HCT116 (cell line): ENCODE data around the gene ITPR1. TPM values are rescaled to one million over a fixed set of nuclear protein-coding genes. Genes with fewer than 3 reads are reported as not detected.

Experiments
- ATAC-seq: fragments of 200-7000 bp; cut with Tn5 transposase; 2 replicates; pipeline ENCODE4 v1.9.1; 2020; ENCODE audit warnings: mild to moderate bottlenecking, moderate library complexity
- BruUV-seq: library from RNA; stranded (reverse); fragments of 400-500 nt; replicated peaks from 2 replicates; lab custom pipeline; 2021; lab: Mats Ljungman, UMichigan
- CTCF ChIA-PET: fragments of 300-600 bp; sonication (Branson Sonifier 250); formaldehyde crosslinking; loops from one replicate; lab custom pipeline; 2021; ENCODE audit warnings: antibody characterized with exemption; lab: Charles Lee
- POLR2A ChIA-PET: fragments of 300-600, 350-600 bp; sonication (Branson Sonifier 250); formaldehyde crosslinking; loops from one replicate; lab custom pipeline; 2021; ENCODE audit warnings: antibody characterized with exemption; lab: Charles Lee
- RAD21 ChIA-PET, 2 experiments: fragments of 300-600 bp; sonication (Branson Sonifier 250); formaldehyde crosslinking; loops; one replicate each; lab custom pipeline; 2023; ENCODE audit warnings: low total read pairs in 2 of 2; ENCODE audit not compliant: uncharacterized antibody in 2 of 2, unreplicated experiment in 2 of 2, low non-redundant PET in 1 of 2; lab: Charles Lee
- DNase-seq: peaks from one replicate; pipeline ENCODE4 v3.0.0-alpha.2; 2010; ENCODE audit warnings: low read depth, low spot score
- H2AFZ ChIP-seq: fragments of 200-600 bp; shearing (Covaris generic), sonication (generic); 2 replicates; pipeline ENCODE4 v1.6.1; 2017; ENCODE audit warnings: low read depth, mixed run types, mixed read lengths, antibody characterized with exemption, low read length; ENCODE audit not compliant: poor library complexity, severe bottlenecking
- H3K27ac ChIP-seq: 2 replicates; pipeline ENCODE4 v1.5.1; 2012; ENCODE audit warnings: low read depth, low read length
- H3K27me3 ChIP-seq: fragments of 200-600 bp; sonication (generic); 2 replicates; pipeline ENCODE4 v1.6.1; 2016; ENCODE audit warnings: mixed run types, low read length, mixed read lengths; ENCODE audit not compliant: insufficient read depth
- H3K36me3 ChIP-seq, 2 experiments: fragments of 200-500 bp in 1 of 2; fragments of 200-600 bp in 1 of 2; sonication (Bioruptor generic) in 1 of 2; sonication (generic) in 1 of 2; 2 replicates each; pipeline versions ENCODE4 v1.5.1 to v1.6.1; 2014 to 2016; ENCODE audit warnings: low read length in 2 of 2, inconsistent platforms in 1 of 2, mixed read lengths in 1 of 2, mixed run types in 1 of 2; ENCODE audit not compliant: insufficient read depth in 2 of 2, control insufficient read depth in 1 of 2
- H3K4me1 ChIP-seq, 2 experiments: fragments of 200-600 bp in 1 of 2; sonication (generic) in 1 of 2; 2 replicates each; pipeline versions ENCODE4 v1.5.1 to v1.6.1; 2012 to 2017; ENCODE audit warnings: low read length in 2 of 2, inconsistent platforms in 1 of 2, mild to moderate bottlenecking in 1 of 2, mixed read lengths in 1 of 2, mixed run types in 1 of 2, moderate library complexity in 1 of 2; ENCODE audit not compliant: insufficient read depth in 2 of 2, control insufficient read depth in 1 of 2
- H3K4me2 ChIP-seq: fragments of 200-600 bp; sonication (generic); 2 replicates; pipeline ENCODE4 v1.6.1; 2017; ENCODE audit warnings: mixed run types, low read length, mixed read lengths
- H3K4me3 ChIP-seq, 2 experiments: fragments of 200-600 bp in 1 of 2; sonication (generic) in 1 of 2; replicated peaks in 1 of 2; 2 replicates each; pipeline ENCODE4 v1.5.1; 2011 to 2016; ENCODE audit warnings: low read length in 2 of 2, control low read depth in 1 of 2, low read depth in 1 of 2, mild to moderate bottlenecking in 1 of 2, mixed read lengths in 1 of 2, mixed run types in 1 of 2
- H3K79me2 ChIP-seq: fragments of 200-600 bp; sonication (generic); 2 replicates; pipeline ENCODE4 v1.6.1; 2017; ENCODE audit warnings: mild to moderate bottlenecking, mixed run types, low read length, moderate library complexity, mixed read lengths; ENCODE audit not compliant: insufficient read depth
- H3K9ac ChIP-seq: fragments of 200-600 bp; sonication (generic); 2 replicates; pipeline ENCODE4 v1.6.1; 2016; ENCODE audit warnings: low read length, mixed read lengths
- H3K9me2 ChIP-seq: fragments of 200-600 bp; sonication (generic), shearing (Covaris generic); 2 replicates; pipeline ENCODE4 v1.6.1; 2017; ENCODE audit warnings: mixed run types, mild to moderate bottlenecking, moderate library complexity; ENCODE audit not compliant: insufficient read depth
- H3K9me3 ChIP-seq, 2 experiments: fragments of 200-500 bp in 1 of 2; fragments of 200-600 bp in 1 of 2; sonication (Bioruptor generic) in 1 of 2; sonication (generic) in 1 of 2; 2 replicates each; pipeline ENCODE4 v1.6.1; 2014 to 2017; ENCODE audit warnings: low read length in 2 of 2, mixed read lengths in 2 of 2, inconsistent platforms in 1 of 2, low read depth in 1 of 2, mild to moderate bottlenecking in 1 of 2, mixed run types in 1 of 2, moderate library complexity in 1 of 2; ENCODE audit not compliant: control insufficient read depth in 1 of 2, insufficient read depth in 1 of 2
- H4K20me1 ChIP-seq: fragments of 200-600 bp; sonication (generic), shearing (Covaris generic); 2 replicates; pipeline ENCODE4 v1.6.1; 2017; ENCODE audit warnings: mixed run types, mild to moderate bottlenecking, moderate library complexity; ENCODE audit not compliant: insufficient read depth
- ATF3 ChIP-seq: IDR thresholded peaks from 2 replicates; pipeline ENCODE4 v1.6.1; 2012
- CEBPB ChIP-seq: IDR thresholded peaks from 2 replicates; pipeline ENCODE4 v1.6.1; 2012; ENCODE audit warnings: low read depth
- CTCF ChIP-seq, 3 experiments: fragments of 200-600 bp in 1 of 3; sonication (generic) in 1 of 3; IDR thresholded peaks in 2 of 3; conservative IDR thresholded peaks in 1 of 3; 2 replicates each; pipeline ENCODE4 v1.5.1; 2012 to 2017; ENCODE audit warnings: low read depth in 2 of 3, low read length in 2 of 3, antibody characterized with exemption in 1 of 3, borderline replicate concordance in 1 of 3, control low read depth in 1 of 3, mild to moderate bottlenecking in 1 of 3, mixed read lengths in 1 of 3, mixed run types in 1 of 3, moderate library complexity in 1 of 3; ENCODE audit not compliant: insufficient read depth in 1 of 3
- EGR1 ChIP-seq: IDR thresholded peaks from 2 replicates; pipeline ENCODE4 v1.6.1; 2012; ENCODE audit warnings: low read depth
- EZH2phosphoT487 ChIP-seq: fragments of 200-600 bp; IDR thresholded peaks from 2 replicates; pipeline ENCODE4 v1.6.1; 2018; ENCODE audit warnings: antibody characterized with exemption, borderline replicate concordance
- FOSL1 ChIP-seq: IDR thresholded peaks from 2 replicates; pipeline ENCODE4 v1.6.1; 2012; ENCODE audit warnings: low read depth
- JUND ChIP-seq: IDR thresholded peaks from 2 replicates; pipeline ENCODE4 v1.6.1; 2012
- MAX ChIP-seq: IDR thresholded peaks from 2 replicates; pipeline ENCODE4 v1.6.1; 2012
- POLR2A ChIP-seq: IDR thresholded peaks from 2 replicates; pipeline ENCODE4 v1.7.0; 2011; ENCODE audit warnings: borderline replicate concordance; ENCODE audit not compliant: insufficient read depth, insufficient read length; ENCODE audit errors: extremely low read depth
- POLR2AphosphoS5 ChIP-seq: IDR thresholded peaks from 2 replicates; pipeline ENCODE4 v1.6.1; 2011; ENCODE audit warnings: mild to moderate bottlenecking, low read depth, low read length, moderate library complexity
- RAD21 ChIP-seq: IDR thresholded peaks from 2 replicates; pipeline ENCODE4 v1.6.1; 2012; ENCODE audit warnings: low read depth, mild to moderate bottlenecking
- REST ChIP-seq: IDR thresholded peaks from 2 replicates; pipeline ENCODE4 v1.6.1; 2012; ENCODE audit warnings: low read depth
- SIN3A ChIP-seq: IDR thresholded peaks from 2 replicates; pipeline ENCODE4 v1.6.1; 2012; ENCODE audit warnings: low read depth
- SP1 ChIP-seq: IDR thresholded peaks from 2 replicates; pipeline ENCODE4 v1.6.1; 2012; ENCODE audit warnings: low read depth
- SRF ChIP-seq: IDR thresholded peaks from 2 replicates; pipeline ENCODE4 v1.6.1; 2012; ENCODE audit warnings: low read depth
- TCF7L2 ChIP-seq: IDR thresholded peaks from 2 replicates; pipeline ENCODE4 v1.7.0; 2011; ENCODE audit warnings: borderline replicate concordance, inconsistent platforms; ENCODE audit not compliant: insufficient read depth, insufficient read length; ENCODE audit errors: extremely low read depth
- YY1 ChIP-seq: IDR thresholded peaks from 2 replicates; pipeline ENCODE4 v1.6.1; 2011; ENCODE audit warnings: low read length, low read depth, moderate library complexity, mild to moderate bottlenecking; ENCODE audit not compliant: insufficient replicate concordance; ENCODE audit errors: extremely low read depth
- ZBTB33 ChIP-seq: IDR thresholded peaks from 2 replicates; pipeline ENCODE4 v1.6.1; 2011; ENCODE audit warnings: mild to moderate bottlenecking, low read length, moderate library complexity; ENCODE audit not compliant: insufficient replicate concordance; ENCODE audit errors: extremely low read depth
- ZFX ChIP-seq: fragments of 450-650 bp; IDR thresholded peaks from 2 replicates; pipeline ENCODE4 v1.6.1; 2017
- ZNF274 ChIP-seq: fragments of 200-500 bp; sonication (Bioruptor generic); IDR thresholded peaks from 2 replicates; pipeline ENCODE4 v1.6.1; 2014; ENCODE audit warnings: mild to moderate bottlenecking, low read depth, low read length, inconsistent platforms
- intact Hi-C: fragments of 100-400 bp; cut with micrococcal nuclease; formaldehyde crosslinking; loops from 2 replicates; pipeline ENCODE4 v1.10.0; 2022
- total RNA-seq: library from RNA; stranded (reverse); gene quantifications from one replicate; pipeline ENCODE4 v1.2.1, GENCODE V29; 2021; ENCODE audit not compliant: unreplicated experiment

The ITPR1 gene
- total RNA-seq, 1 experiment from 2014 or later, result 9.2 TPM

GRCh38 chr3:4730719-4731118 is 237.6 kb downstream of the ITPR1 start:
- ChIA-PET POLR2A (no interaction called here), RAD21 (no interaction called here), CTCF (no interaction called here)
- Histone ChIP-seq H3K4me2 (no peak overlapping the region), H4K20me1 (no peaks in the 10 kb centered on the region), H3K79me2 (no peaks in the 10 kb centered on the region), H2AFZ (no peak overlapping the region), H3K9me2 (no peaks in the 10 kb centered on the region), H3K27me3 (peaks cover 12% of the 10 kb centered on the region; the same call in 1 of the 2 replicates), H3K9ac (no peak overlapping the region), H3K4me1 (no peaks in the 10 kb centered on the region), H3K4me3 (no peak overlapping the region), H3K27ac (no peak overlapping the region), H3K9me3 (no peaks in the 10 kb centered on the region), H3K36me3 (no peaks in the 10 kb centered on the region)
- intact Hi-C loops, result no loop called here
- no TSS peak for BruUV-seq
- TF ChIP-seq YY1 (no peak), ATF3 (no peak), FOSL1 (no peak), CEBPB (no peak), SIN3A (no peak), TCF7L2 (no peak), ZBTB33 (no peak), POLR2AphosphoS5 (no peak), MAX (no peak), ZFX (no peak), SP1 (no peak), RAD21 (no peak), EGR1 (no peak), EZH2phosphoT487 (no peak), JUND (no peak), POLR2A (no peak), ZNF274 (no peak), REST (no peak), SRF (no peak), CTCF (IDR thresholded peaks at IDR 0.05 in 2 of 3, conservative IDR thresholded peaks at IDR 0.05 in 1 of 3; ENCODE audit: borderline replicate concordance in 1 of 3, insufficient read depth in 1 of 3, low read depth in 2 of 3, low read length in 2 of 3) (no peak)
- ATAC-seq, result no peak
- no peak for DNase-seq
